ENCODE measurements around the gene NT5C. TPM values are rescaled to one million over a fixed set of nuclear protein-coding genes. Genes with fewer than 3 reads are reported as not detected.
A peak's percentile ranks its signal among the peaks of the same experiment; 100 is the strongest.

The NT5C gene
- total RNA-seq, 1 donor from 2014 or later, result 18.3 TPM

GRCh38 chr17:75155191-75155601, 23.7 kb upstream of the NT5C start:
- no peaks in the 10 kb centered on the region for H3K9me3 ChIP-seq
- H3K4me3 ChIP-seq, result no peak overlapping the region
- TF ChIP-seq CTCF (IDR thresholded peaks at IDR 0.05), result no peak
- H3K36me3 ChIP-seq, result no peaks in the 10 kb centered on the region
- H3K4me1 ChIP-seq, result peaks cover 6% of the 10 kb centered on the region in 2 donors
- intact Hi-C loops (cut with DNase I), result loop anchor here (2.0 kb wide), 1 partner anchor 24 kb away; the partner anchor contains the start of gene NT5C
- no peak overlapping the region for H3K27ac ChIP-seq
- no peak for DNase-seq (ENCODE audit: low spot score in 2 of 2)
- no peaks in the 10 kb centered on the region for H3K27me3 ChIP-seq

- peak; percentile 95 to 99 for DNase-seq (ENCODE audit: low spot score in 2 of 2)
- Histone ChIP-seq H3K36me3 (no peaks in the 10 kb centered on the region), H3K9me3 (no peaks in the 10 kb centered on the region), H3K4me3 (peak within 1 kb of the TSS; percentile 94 to 98), H3K4me1 (peaks cover 6% of the 10 kb centered on the region in 2 donors), H3K27ac (peak within 1 kb of the TSS; percentile 51 to 69), H3K27me3 (no peaks in the 10 kb centered on the region)
- peak in 1 of 3 experiments; percentile 14 for TF ChIP-seq CTCF (IDR thresholded peaks at IDR 0.05)
- intact Hi-C loops (cut with DNase I), result loop anchor here (1.0 to 2.0 kb wide), 2 partner anchors 24 to 28 kb away; partner anchors contain the start of genes NT5C and SUMO2
Measured at GRCh38 chr17:75154195-75155106, 22.9 kb upstream of the NT5C start, which contains the start of gene JPT1. Gene JPT1 (minus strand): TSS chr17:75154512. CDS start chr17:75154397, 115 bp downstream.

- Histone ChIP-seq H3K9me3 (no peaks in the 10 kb centered on the region), H3K27ac (peak overlapping the region in 1 of 2 donors; percentile 69), H3K4me1 (peaks cover 6% of the 10 kb centered on the region in 2 donors), H3K36me3 (no peaks in the 10 kb centered on the region), H3K4me3 (peak overlapping the region; percentile 94 to 98), H3K27me3 (no peaks in the 10 kb centered on the region)
- DNase-seq (ENCODE audit: low spot score in 2 of 2), result no peak
- intact Hi-C loops (cut with DNase I), result loop anchor here (1.0 to 2.0 kb wide), 2 partner anchors 23 to 29 kb away; partner anchors contain the start of genes NT5C and SUMO2
- no peak for TF ChIP-seq CTCF (IDR thresholded peaks at IDR 0.05)
Measured at GRCh38 chr17:75153780-75154194, 22.2 kb upstream of the NT5C start.

- no peak for DNase-seq (ENCODE audit: low spot score in 2 of 2)
- no peaks in the 10 kb centered on the region for H3K36me3 ChIP-seq
- no peaks in the 10 kb centered on the region for H3K27me3 ChIP-seq
- H3K27ac ChIP-seq, result no peak overlapping the region
- peaks cover 6% of the 10 kb centered on the region in 2 donors for H3K4me1 ChIP-seq
- H3K9me3 ChIP-seq, result no peaks in the 10 kb centered on the region
- TF ChIP-seq CTCF (IDR thresholded peaks at IDR 0.05), result no peak
- intact Hi-C loops (cut with DNase I), result no loop called here
- H3K4me3 ChIP-seq, result peak overlapping the region; percentile 94 to 98
Measured at GRCh38 chr17:75152922-75153779, 21.6 kb upstream of the NT5C start.

GRCh38 chr17:75152523-75152921, 21.0 kb upstream of the NT5C start:
- H3K27me3 ChIP-seq, result no peaks in the 10 kb centered on the region
- TF ChIP-seq CTCF (IDR thresholded peaks at IDR 0.05), result no peak
- H3K4me1 ChIP-seq, result peaks cover 6% of the 10 kb centered on the region in 2 donors
- intact Hi-C loops (cut with DNase I), result no loop called here
- no peak overlapping the region for H3K27ac ChIP-seq
- H3K9me3 ChIP-seq, result no peaks in the 10 kb centered on the region
- peak overlapping the region in 1 of 2 donors; percentile 94 for H3K4me3 ChIP-seq
- no peaks in the 10 kb centered on the region for H3K36me3 ChIP-seq
- no peak for DNase-seq (ENCODE audit: low spot score in 2 of 2)
